ENCODE results near the gene FBXO36. TPM values are rescaled to one million over a fixed set of nuclear protein-coding genes. Genes with fewer than 3 reads are reported as not detected.
"Not testable (repeated sequence)": the region's sequence is repeated elsewhere in the genome, so short reads cannot be mapped to it uniquely, and the experiment has no call there.

FBXO36 gene
- total and polyA plus RNA-seq, 2 of the 8 experiments (the other 6 are each of a cell fraction or from before 2014, with no cell fraction given): 3.4 TPM

GRCh38 chr2:229956491-229956890, 34.2 kb downstream of the FBXO36 start (continued):
- TF ChIP-seq ATF3 (IDR thresholded peaks at IDR 0.05; ENCODE audit: insufficient read depth, low read depth, low read length) (no peak), JUN (IDR thresholded peaks at IDR 0.05; ENCODE audit: low read depth, low read length) (no peak), RBBP5 (IDR thresholded peaks at IDR 0.05; ENCODE audit: borderline replicate concordance, low read depth, low read length) (no peak), ATF2 (IDR thresholded peaks at IDR 0.05; ENCODE audit: low read length) (no peak), EGR1 (IDR thresholded peaks at IDR 0.05; ENCODE audit: borderline replicate concordance, low read depth, low read length) (no peak), RFX5 (IDR thresholded peaks at IDR 0.05; ENCODE audit: borderline replicate concordance, low read depth, low read length) (no peak), USF2 (IDR thresholded peaks at IDR 0.05; ENCODE audit: low read length) (no peak), SRF (IDR thresholded peaks at IDR 0.05; ENCODE audit: low read depth, low read length) (no peak)

- H4K8ac ChIP-seq (ENCODE audit: extremely low read depth, insufficient read depth, low read length); H3K4me1 ChIP-seq (replicated peaks in 1 of 4; ENCODE audit: control insufficient read depth in 3 of 4, insufficient read depth in 4 of 4, low read length in 3 of 4); H3K79me2 ChIP-seq (ENCODE audit: control insufficient read depth in 1 of 2, insufficient read depth in 2 of 2, low read length in 2 of 2); H4K91ac ChIP-seq (replicated peaks; ENCODE audit: insufficient read length, low read length); DNase-seq (ENCODE audit: low read depth in 1 of 2, low spot score in 2 of 2); H3K79me1 ChIP-seq (ENCODE audit: low read depth, low read length); H3K23ac ChIP-seq (ENCODE audit: insufficient read length); H3K4ac ChIP-seq (replicated peaks; ENCODE audit: insufficient read length, low read depth, low read length); H2AFZ ChIP-seq (ENCODE audit: low read length); FAIRE-seq; H4K5ac ChIP-seq (ENCODE audit: insufficient read length, low read depth, low read length); H2BK12ac ChIP-seq (ENCODE audit: low read depth, low read length); H3K4me3 ChIP-seq (ENCODE audit: extremely low read depth in 1 of 4, insufficient read depth in 2 of 4, low read depth in 3 of 4, low read length in 4 of 4); H3K4me2 ChIP-seq (ENCODE audit: insufficient read depth in 1 of 2, low read depth in 2 of 2, low read length in 2 of 2); H2BK5ac ChIP-seq (ENCODE audit: low read depth, low read length); H3K36me3 ChIP-seq (ENCODE audit: control insufficient read depth in 2 of 4, insufficient read depth in 4 of 4, low read length in 3 of 4); H2BK15ac ChIP-seq (ENCODE audit: low read length); H4K20me1 ChIP-seq (replicated peaks in 1 of 2; ENCODE audit: control insufficient read depth in 1 of 2, insufficient read depth in 2 of 2, low read length in 2 of 2); H3K23me2 ChIP-seq (ENCODE audit: low read depth, low read length); POLR2A ChIA-PET (ENCODE audit: partially characterized antibody); H3K14ac ChIP-seq (ENCODE audit: insufficient read length); H2AK5ac ChIP-seq (ENCODE audit: low read depth, low read length); H3K9ac ChIP-seq (replicated peaks in 1 of 4; ENCODE audit: extremely low read depth in 1 of 4, low read depth in 3 of 4, low read length in 3 of 4); CTCF ChIA-PET (ENCODE audit: partially characterized antibody); H3K27me3 ChIP-seq (replicated peaks in 1 of 4; ENCODE audit: control insufficient read depth in 3 of 4, extremely low read depth in 1 of 4, insufficient read depth in 3 of 4, low read length in 3 of 4); H3K18ac ChIP-seq (ENCODE audit: extremely low read depth, low read length); H2BK20ac ChIP-seq (ENCODE audit: low read length); H3K9me3 ChIP-seq (ENCODE audit: insufficient read depth in 2 of 2, low read depth in 1 of 2, low read length in 1 of 2); H3K27ac ChIP-seq (ENCODE audit: low read depth, low read length); H2BK120ac ChIP-seq (replicated peaks; ENCODE audit: low read depth, low read length); H3K56ac ChIP-seq (replicated peaks; ENCODE audit: insufficient read length, low read depth, low read length): not testable (repeated sequence)
- 100% methylated on average over 9 of the region's 9 CpGs; no CpG with 5 or more reads in 1 of the 2 experiments for WGBS, 2 experiments (ENCODE audit: extremely low coverage in 1 of 2, insufficient coverage in 1 of 2, insufficient read length in 1 of 2, insufficient replicate concordance in 2 of 2, low coverage in 1 of 2, low lambda C conversion rate in 2 of 2, missing lambda C conversion rate in 1 of 2)
These were observed 41.3 kb downstream of the FBXO36 start for GRCh38 chr2:229963596-229963995.
